GM20431 (cell line): ENCODE measurements around the gene MKLN1.
"Not testable (repeated sequence)": the region's sequence is repeated elsewhere in the genome, so short reads cannot be mapped to it uniquely, and the experiment has no call there.

Source experiments
- in situ Hi-C: fragments of 300-500 bp; cut with MseI, MboI; formaldehyde crosslinking; loops from one replicate; pipeline ENCODE4 v1.15.0; 2020; ENCODE audit warnings: low sequenced_read_pairs; ENCODE audit not compliant: unreplicated experiment

The MKLN1 gene

GRCh38 chr7:131493581-131493980 is 165.9 kb downstream of the MKLN1 start:
- in situ Hi-C loops = no loop called here

- in situ Hi-C loops = no loop called here
Measured at GRCh38 chr7:131494182-131494581, 166.5 kb downstream of the MKLN1 start.

- in situ Hi-C loops = no loop called here
Measured at GRCh38 chr7:131495669-131496498, 168.2 kb downstream of the MKLN1 start.

GRCh38 chr7:131497454-131497853 is 169.8 kb downstream of the MKLN1 start:
- in situ Hi-C loops = no loop called here

- in situ Hi-C loops = no loop called here
Measured at GRCh38 chr7:131498237-131498885, 170.7 kb downstream of the MKLN1 start.

GRCh38 chr7:131499801-131500200 is 172.1 kb downstream of the MKLN1 start:
- in situ Hi-C loops = no loop called here

GRCh38 chr7:131500357-131500756 is 172.7 kb downstream of the MKLN1 start:
- in situ Hi-C loops = no loop called here

GRCh38 chr7:131501422-131501821 is 173.7 kb downstream of the MKLN1 start:
- in situ Hi-C loops = no loop called here

GRCh38 chr7:131501930-131502685 is 174.4 kb downstream of the MKLN1 start:
- in situ Hi-C loops = no loop called here

GRCh38 chr7:131502810-131503508 is 175.3 kb downstream of the MKLN1 start:
- in situ Hi-C loops = no loop called here

GRCh38 chr7:131503639-131504038 is 176.0 kb downstream of the MKLN1 start:
- in situ Hi-C loops = no loop called here

GRCh38 chr7:131504157-131504899 is 176.7 kb downstream of the MKLN1 start:
- in situ Hi-C loops = no loop called here

- in situ Hi-C loops = not testable (repeated sequence)
Measured at GRCh38 chr7:131505037-131505620, 177.5 kb downstream of the MKLN1 start.

- in situ Hi-C loops = no loop called here
Measured at GRCh38 chr7:131505636-131506557, 178.2 kb downstream of the MKLN1 start.

- in situ Hi-C loops = no loop called here
Measured at GRCh38 chr7:131506597-131506996, 178.9 kb downstream of the MKLN1 start.

- in situ Hi-C loops = no loop called here
Measured at GRCh38 chr7:131507592-131508331, 180.1 kb downstream of the MKLN1 start.

- in situ Hi-C loops = no loop called here
Measured at GRCh38 chr7:131508754-131509486, 181.2 kb downstream of the MKLN1 start.
